RCC 7860 (cell line): ENCODE data around the gene BNIP1.

Experiments
- DNase-seq: peaks from one replicate; pipeline ENCODE4 v3.0.0-alpha.2; 2015; ENCODE audit warnings: low spot score
- FAIRE-seq: peaks from 2 replicates; lab custom pipeline; 2012; peaks lifted over from hg19 to GRCh38; lab: Jason Lieb, UNC

Gene BNIP1

GRCh38 chr5:173163219-173163618, 18.9 kb downstream of the BNIP1 start:
- DNase-seq = no peak

DNA sequence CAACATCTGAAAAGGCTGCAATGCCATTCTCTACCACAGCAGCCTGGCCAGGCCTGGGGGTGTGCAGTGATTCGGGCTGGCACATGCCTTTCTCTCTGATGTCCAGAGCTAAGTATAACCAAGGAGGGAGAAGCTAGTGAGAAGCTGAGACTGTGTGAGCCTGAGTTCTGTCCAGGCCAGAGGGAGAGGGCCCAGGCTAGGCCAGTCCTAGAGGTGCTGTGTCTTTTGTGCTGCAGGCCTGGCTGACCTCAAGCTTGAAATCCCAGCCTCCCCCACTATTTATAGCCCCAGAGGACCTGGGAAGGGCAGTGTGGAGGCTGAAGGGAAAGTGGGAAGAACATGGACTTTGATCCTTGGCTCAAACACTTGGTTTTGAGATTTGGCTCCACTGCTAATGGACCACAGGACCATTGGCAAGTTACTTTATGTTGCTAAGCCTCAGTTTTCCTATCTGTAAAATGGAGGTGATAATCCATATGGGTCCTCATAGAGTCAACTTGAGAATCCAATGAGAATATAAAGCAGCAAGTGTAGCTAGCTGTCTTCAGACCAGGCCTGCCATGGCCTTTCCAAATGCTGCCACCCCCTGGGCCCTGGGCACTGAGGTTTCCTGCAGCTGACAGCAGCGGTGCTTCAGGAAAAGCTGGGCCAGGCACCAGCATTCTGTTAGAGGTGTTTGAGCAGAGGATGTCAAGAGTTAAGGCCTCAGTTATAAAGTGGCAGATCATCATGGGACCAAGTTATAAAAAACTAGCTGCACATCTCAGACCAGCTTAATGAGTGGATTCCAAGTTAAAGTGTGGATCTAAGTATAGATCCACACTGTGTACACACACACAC, 21.1 kb downstream of the BNIP1 start:
- FAIRE-seq (no peak), DNase-seq (no peak)

More at GRCh38 chr5:173163219-173163618, 18.9 kb downstream of the BNIP1 start:
- FAIRE-seq = no peak

DNA sequence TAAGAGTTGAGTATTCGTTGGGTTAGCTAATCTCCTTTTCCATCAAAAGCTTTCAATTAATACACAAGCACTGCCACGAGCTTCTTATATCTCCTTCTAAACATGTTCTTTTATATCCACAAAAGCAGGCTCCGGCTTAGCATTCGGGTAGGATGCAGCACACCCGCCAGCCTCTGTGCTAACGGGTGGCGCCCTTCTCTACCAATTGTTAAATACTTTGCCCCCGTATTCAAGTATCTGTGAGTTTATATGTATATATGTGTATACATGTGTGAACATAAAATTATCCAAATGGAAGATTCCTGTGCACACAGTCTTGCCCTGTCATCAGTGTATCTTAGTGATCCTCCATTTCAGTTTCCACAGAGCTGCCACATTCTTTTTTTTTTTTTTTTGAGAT, 27.8 kb downstream of the BNIP1 start:
- DNase-seq (no peak), FAIRE-seq (no peak)

GRCh38 chr5:173175523-173175922, 31.2 kb downstream of the BNIP1 start:
- FAIRE-seq = no peak
- no peak for DNase-seq

DNA sequence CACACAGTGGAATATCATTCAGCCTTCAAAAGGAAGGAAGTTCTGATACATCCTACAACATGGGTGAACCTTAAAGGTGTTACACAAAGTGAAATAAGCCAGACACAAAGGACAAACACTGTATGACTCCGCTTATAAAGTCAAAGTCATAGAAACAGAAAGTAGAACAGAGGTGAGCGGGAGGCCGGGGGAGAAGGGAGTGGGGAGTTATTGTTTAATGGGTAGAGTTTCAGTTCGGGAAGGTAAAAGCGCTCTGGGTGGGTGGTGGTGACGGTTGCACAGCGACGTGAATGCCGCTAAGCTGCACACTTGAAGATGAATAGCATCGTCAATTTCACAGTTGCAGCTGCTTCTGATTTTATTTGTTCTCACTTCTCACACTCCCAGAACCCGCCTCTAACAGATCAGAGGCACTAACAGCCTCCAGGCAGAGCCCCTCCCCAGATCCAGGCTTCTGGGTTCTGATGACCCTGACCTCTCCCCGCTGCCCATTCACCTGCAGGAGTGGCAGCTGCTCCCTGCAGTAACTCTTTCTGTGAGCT, 34.1 kb downstream of the BNIP1 start:
- DNase-seq = no peak
- no peak for FAIRE-seq

- DNase-seq (no peak), FAIRE-seq (no peak)
Measured at GRCh38 chr5:173180331-173180730, 36.0 kb downstream of the BNIP1 start.

DNA sequence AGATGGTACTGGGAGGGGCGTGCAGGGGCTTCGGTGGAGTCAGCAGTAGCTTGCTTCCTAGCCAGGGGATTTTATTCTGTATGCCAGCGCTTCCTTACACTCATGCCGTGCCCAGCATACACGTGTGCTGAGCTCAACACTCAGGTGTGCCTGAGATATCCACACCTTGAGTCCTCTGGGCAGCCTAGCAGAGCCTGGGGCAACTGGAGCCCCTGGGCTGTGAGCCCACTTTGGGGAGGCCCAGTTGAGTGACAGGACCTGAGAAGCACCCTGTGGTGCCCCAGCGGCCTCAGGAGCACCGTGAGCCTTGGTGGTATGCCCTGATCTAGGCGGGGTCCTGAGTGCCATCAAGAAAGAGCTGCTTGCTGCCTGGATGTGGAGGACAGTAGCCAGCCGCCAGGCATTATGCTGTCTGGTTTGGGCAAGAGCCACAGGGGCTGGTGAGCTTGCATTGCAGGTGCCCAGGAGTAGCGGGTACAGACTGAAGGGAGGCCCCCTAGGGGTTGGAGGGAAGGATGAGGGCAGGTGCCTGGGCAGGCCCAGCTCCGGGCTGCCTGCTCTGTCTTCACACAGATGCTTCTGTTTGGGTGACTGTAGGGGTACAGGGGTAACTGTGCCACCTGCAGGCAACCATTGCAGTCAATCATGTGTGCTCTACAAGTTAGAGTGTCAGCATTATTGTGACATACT, 42.9 kb downstream of the BNIP1 start:
- DNase-seq = no peak
- FAIRE-seq = no peak

- FAIRE-seq (no peak), DNase-seq (no peak)
Measured at GRCh38 chr5:173188280-173188679, 43.9 kb downstream of the BNIP1 start.

DNA sequence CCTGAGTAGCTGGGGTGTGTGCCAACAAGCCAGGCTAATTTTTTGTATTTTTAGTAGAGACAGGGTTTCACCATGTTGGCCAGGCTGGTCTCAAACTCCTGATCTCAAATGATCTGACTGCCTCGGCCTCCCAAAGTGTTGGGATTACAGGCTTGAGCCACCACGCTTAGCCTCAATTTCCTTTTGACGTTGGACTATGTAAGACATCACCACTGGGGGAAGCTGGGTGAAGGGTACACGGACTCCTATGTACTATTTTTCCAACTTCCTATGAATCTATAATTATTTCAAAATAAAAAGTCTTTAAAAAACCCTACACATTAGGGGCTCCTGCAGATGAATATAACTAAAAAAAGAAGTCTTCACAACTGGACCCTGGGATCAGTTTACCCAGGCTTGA, 46.7 kb downstream of the BNIP1 start:
- DNase-seq (no peak), FAIRE-seq (no peak)

GRCh38 chr5:173191561-173191960, 47.2 kb downstream of the BNIP1 start:
- FAIRE-seq (no peak), DNase-seq (no peak)

GRCh38 chr5:173192561-173192960, 48.2 kb downstream of the BNIP1 start:
- no peak for DNase-seq
- no peak for FAIRE-seq

GRCh38 chr5:173196133-173196952, 52.0 kb downstream of the BNIP1 start:
- FAIRE-seq (no peak), DNase-seq (no peak)

DNA sequence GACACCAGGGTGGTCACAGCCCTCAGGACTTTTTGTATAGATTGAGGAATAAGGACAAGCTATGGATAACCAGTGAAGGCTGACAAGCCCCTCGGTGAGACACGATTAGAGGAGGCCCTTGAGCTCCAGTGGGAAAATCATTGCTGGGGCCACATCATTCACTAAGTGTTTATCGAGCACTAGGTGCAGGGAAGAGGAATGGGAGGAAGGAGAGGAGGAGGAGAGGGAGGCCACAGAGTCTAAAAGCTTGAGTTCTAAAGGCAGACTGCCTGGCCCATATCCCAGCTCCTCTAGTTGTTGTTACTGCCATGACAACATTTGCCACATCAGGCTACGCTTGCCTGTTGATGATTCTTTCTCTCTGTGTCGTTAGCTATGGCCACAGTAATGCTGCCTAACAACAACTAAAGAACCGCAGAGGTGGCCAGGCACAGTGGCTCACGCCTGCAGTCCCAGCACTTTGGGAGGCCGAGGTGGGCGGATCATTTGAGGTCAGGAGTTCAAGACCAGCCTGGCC, 53.1 kb downstream of the BNIP1 start:
- FAIRE-seq (no peak), DNase-seq (no peak)

DNA sequence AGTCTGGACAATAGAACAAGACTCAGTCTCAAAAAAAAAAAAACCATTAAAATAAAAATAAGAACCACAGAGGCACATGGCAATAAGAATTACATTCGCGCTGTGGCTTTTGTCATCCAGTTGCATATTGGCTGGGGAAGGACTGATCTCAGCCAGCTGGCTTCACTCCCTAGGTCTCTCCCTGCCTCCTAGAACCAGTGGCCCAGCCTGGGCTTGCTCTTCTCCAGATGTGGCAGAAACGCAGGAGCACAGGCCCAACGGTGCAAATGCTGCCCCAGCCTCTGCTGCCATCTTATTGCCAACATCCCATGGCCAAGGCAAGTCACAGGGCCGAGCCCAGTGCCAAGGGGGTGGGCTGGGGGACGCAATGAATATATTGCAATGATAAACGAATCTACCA, 53.7 kb downstream of the BNIP1 start:
- FAIRE-seq = no peak
- DNase-seq = no peak

- no peak for FAIRE-seq
- DNase-seq = no peak
Measured at GRCh38 chr5:173200356-173200755, 56.0 kb downstream of the BNIP1 start.

DNA sequence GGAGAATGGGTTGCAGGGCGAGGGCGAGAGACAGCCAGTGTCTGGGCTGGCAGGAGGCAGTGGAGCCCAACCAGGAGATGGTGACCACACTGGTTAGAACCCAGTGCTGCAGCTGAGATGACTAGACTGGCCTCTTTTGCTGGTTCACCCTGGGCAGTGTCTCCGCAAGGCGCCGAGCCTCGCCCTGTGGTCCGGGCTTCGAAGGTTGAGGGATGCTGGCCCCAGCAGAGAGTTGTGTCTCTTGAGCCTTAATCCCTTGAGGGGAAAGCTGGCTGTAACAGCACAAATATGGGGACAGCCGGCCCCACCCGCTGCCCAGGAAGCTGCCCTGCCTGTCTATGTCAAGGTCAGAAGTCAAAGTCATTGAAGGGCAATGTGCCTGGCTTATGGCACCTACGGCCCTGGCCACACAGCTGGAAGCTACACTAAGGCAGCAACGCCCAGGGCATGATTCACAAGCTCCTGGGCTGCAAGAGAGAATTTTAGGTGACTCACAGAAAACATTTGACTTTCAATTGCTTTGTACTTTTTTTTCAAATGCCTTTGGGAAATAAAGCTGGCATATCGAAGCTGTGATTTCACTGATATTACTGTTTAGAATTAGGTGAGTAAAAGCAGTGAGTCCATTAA, 57.4 kb downstream of the BNIP1 start:
- DNase-seq (peak; percentile 59), FAIRE-seq (peak; percentile 36)

GRCh38 chr5:173202266-173202875, 58.0 kb downstream of the BNIP1 start:
- FAIRE-seq = no peak
- no peak for DNase-seq

GRCh38 chr5:173204185-173204979, 60.1 kb downstream of the BNIP1 start:
- peak; percentile 33 for DNase-seq
- peak; percentile 76 for FAIRE-seq

- FAIRE-seq (no peak), DNase-seq (no peak)
Measured at GRCh38 chr5:173205916-173206315, 61.6 kb downstream of the BNIP1 start.
